Activated CD4-positive, alpha-beta T cell treated with anti-CD3 and anti-CD28 coated beads, Interleukin-2, Interleukin-4, amounts not matched to agents 100 ng/mL and 50 ng/mL, durations not matched to agents 16 hours and 8 hours (primary cell): ENCODE measurements around the gene SLC9A6.
"Not testable (repeated sequence)": the region's sequence is repeated elsewhere in the genome, so short reads cannot be mapped to it uniquely, and the experiment has no call there.

Source experiments
- DNase-seq: peaks from one replicate; pipeline ENCODE4 v3.0.0-alpha.2; 2020; ENCODE audit warnings: low spot score

SLC9A6 gene

GRCh38 chrX:136064661-136065043, 79.4 kb downstream of the SLC9A6 start:
- DNase-seq: no peak

GRCh38 chrX:136065044-136065671, 79.9 kb downstream of the SLC9A6 start:
- DNase-seq: peak; percentile 3

DNA sequence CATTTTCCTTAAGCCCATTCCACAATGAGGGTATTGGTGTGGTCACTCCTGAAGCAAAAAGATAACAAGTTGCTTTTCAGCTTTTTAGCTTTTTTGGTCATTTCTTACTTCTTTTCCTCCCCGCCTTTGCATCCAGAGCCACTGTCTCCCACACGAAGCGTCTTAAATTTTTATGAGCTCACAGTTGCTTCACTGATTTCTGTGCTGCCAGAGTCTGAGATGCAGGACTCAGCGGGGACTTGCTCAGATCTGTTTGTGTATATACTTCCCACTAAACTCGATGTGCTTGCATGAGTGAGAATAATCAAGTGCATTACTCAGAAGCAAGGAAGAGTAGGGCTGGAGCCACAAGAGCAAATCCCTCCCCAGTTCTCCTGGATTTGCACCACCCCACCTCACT, 81.9 kb downstream of the SLC9A6 start:
- no peak for DNase-seq

DNA sequence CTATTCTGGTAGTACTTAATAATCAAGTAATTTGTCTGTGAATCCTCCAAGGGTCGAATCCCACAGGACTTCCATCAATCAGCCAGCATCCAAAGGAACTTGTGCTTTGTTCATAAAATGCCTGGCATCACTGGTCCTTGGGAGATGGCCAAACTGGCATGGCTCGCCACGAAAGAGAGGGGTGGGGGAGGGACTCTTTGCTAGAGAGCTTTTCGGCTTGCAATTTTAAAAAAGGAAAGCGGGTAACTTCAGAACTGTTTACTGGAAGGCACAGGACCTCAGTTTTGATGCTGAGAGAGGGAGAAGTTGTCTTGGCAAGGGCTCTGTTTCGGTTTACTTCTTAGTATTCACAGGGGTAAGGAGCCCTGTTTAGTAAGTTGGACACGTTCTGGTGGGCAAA, 82.7 kb downstream of the SLC9A6 start:
- DNase-seq: no peak

DNA sequence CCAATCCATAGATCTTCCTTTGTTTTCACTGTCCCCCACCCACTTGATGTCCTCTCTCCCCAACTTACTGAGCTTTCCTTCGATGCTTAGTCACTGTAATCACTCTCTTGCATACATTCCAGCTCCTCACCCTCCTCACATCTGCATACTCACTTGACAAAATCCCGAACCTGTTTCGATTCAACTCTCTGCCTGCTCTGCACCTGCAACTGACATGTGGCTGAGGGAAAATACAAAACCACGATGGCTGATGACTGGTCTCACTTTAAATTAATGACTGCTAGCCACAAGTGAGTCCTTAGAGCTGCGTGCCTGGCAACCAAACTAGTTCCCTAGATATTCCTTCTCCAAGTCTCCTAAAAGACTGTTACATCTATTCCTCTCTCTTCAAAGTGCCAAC, 91.7 kb downstream of the SLC9A6 start:
- no peak for DNase-seq

- no peak for DNase-seq
These were observed 95.5 kb downstream of the SLC9A6 start for GRCh38 chrX:136080766-136081165.

DNA sequence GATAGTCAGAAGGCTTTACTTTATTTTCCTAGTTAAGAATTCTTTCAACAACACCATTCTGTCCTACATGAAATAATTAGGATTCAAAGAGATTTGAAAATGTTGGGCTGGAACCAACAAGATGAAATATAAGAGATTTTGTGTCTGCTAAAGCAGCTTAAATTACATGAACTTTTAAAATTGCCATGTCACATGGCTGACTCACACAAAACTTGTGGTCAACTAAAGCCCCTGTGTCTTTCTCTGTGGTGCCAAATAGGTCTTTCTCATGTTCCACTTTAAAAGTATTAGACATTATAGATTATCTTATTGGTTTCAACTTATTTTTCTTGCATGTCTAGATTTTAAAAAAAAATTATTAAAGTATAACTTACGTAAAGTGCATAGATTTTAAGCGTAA, 101.3 kb downstream of the SLC9A6 start:
- no peak for DNase-seq

- not testable (repeated sequence) for DNase-seq
These were observed 106.7 kb downstream of the SLC9A6 start for GRCh38 chrX:136091898-136092297.

GRCh38 chrX:136094962-136095361, 109.7 kb downstream of the SLC9A6 start:
- DNase-seq: no peak
